GM12864 (cell line): ENCODE results near the gene FBXO41.

Source experiments
- DNase-seq: peaks from one replicate; pipeline ENCODE4 v3.0.0-alpha.2; 2011; ENCODE audit warnings: low read depth
- H3K4me3 ChIP-seq: 2 replicates; pipeline ENCODE4 v1.5.1; 2011; ENCODE audit warnings: mild to moderate bottlenecking, low read depth, low read length, control low read depth
- TF ChIP-seq, protein P1 (sequence below): IDR thresholded peaks from 2 replicates; pipeline ENCODE4 v1.5.1; 2011; ENCODE audit warnings: low read depth, mild to moderate bottlenecking, moderate library complexity, low read length, control low read depth, inconsistent platforms; ENCODE audit errors: missing control alignments

FBXO41 gene

DNA sequence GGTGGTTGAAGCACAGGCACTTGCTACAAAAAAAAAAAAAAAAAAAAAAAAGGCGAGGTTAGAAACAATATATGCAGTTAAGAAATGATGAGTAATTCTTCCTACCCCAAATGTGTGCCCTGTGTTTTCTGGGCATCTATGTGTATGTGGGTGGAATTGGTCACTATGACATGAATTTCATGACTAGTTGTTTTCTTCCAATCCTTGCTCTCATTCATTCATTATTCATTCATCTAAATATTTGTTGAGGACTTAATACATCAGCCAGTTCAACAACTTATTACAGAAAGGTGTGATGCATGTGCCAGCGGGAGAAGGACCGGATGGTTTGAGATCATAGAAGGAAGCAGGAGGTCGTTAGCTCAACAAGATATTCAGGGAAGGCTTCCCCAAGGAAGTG is 17.4 kb upstream of the FBXO41 start:
- H3K4me3 ChIP-seq: no peak overlapping the region
- TF ChIP-seq, protein P1, sequence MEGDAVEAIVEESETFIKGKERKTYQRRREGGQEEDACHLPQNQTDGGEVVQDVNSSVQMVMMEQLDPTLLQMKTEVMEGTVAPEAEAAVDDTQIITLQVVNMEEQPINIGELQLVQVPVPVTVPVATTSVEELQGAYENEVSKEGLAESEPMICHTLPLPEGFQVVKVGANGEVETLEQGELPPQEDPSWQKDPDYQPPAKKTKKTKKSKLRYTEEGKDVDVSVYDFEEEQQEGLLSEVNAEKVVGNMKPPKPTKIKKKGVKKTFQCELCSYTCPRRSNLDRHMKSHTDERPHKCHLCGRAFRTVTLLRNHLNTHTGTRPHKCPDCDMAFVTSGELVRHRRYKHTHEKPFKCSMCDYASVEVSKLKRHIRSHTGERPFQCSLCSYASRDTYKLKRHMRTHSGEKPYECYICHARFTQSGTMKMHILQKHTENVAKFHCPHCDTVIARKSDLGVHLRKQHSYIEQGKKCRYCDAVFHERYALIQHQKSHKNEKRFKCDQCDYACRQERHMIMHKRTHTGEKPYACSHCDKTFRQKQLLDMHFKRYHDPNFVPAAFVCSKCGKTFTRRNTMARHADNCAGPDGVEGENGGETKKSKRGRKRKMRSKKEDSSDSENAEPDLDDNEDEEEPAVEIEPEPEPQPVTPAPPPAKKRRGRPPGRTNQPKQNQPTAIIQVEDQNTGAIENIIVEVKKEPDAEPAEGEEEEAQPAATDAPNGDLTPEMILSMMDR: no peak
- no peak for DNase-seq

DNA sequence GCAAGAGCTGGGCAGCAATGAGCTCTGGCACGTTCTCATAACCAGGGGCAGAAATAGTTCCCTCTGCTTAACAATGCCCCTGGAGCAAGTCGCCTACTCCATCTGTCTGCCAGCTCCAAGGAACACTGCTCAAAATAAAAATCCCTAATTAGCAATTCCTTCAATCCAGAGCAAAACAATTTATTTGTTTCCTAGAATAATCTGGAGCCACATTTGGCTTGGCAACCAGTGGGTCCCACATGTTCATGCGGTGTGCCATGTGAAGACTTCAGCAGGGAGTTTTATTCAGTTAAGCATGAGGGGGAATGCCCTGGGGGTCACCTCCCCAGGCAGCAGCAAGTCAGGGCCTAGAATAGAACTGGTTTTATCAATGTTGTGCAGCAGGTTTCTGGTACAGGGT is 16.6 kb upstream of the FBXO41 start:
- TF ChIP-seq, protein P1: no peak
- no peak for DNase-seq

DNA sequence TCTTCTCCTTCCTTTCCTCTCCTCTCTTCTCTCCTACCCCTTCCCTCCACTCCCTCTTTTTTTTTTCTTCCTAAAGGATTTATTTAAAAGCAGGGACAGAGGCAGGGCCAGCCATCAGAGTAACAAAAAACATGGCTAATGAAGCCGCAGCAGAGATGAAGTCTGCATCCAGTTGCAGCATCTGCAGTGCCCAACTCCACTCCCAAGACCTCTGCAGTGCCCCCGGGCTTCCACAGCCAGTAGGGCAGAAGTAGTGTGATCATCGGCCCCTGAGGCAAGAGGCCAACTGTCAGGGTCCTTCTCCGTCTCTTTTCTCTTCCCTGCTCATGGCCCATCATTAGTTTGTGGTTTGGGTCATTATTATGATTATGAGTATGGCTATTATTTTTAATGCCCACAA is 13.3 kb upstream of the FBXO41 start:
- TF ChIP-seq, protein P1: no peak
- H3K4me3 ChIP-seq: no peak overlapping the region
- DNase-seq: no peak

More for the DNA sequence above, 16.6 kb upstream of the FBXO41 start:
- H3K4me3 ChIP-seq: no peak overlapping the region

DNA sequence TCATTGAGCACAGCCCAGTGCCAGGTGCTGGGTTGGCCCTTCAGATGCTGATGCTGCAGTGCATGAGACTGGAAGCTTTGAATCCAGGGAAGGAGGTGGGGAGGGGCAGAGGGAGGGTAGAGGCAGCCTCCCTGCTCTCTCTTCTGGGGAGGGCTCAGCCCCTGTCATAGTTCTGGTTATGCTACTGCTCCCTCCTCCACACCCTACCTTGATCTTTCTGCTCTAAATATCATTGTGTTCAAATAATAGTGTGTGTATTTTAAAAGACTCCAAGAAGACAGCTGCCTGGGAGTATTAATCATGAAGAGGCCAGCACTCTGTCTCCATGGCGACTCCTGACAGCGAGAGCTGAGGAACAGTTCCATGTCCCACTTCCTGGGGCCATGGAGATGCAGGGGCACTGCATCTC is 12.9 kb upstream of the FBXO41 start:
- H3K4me3 ChIP-seq: no peak overlapping the region
- DNase-seq: no peak
- TF ChIP-seq, protein P1: no peak

DNA sequence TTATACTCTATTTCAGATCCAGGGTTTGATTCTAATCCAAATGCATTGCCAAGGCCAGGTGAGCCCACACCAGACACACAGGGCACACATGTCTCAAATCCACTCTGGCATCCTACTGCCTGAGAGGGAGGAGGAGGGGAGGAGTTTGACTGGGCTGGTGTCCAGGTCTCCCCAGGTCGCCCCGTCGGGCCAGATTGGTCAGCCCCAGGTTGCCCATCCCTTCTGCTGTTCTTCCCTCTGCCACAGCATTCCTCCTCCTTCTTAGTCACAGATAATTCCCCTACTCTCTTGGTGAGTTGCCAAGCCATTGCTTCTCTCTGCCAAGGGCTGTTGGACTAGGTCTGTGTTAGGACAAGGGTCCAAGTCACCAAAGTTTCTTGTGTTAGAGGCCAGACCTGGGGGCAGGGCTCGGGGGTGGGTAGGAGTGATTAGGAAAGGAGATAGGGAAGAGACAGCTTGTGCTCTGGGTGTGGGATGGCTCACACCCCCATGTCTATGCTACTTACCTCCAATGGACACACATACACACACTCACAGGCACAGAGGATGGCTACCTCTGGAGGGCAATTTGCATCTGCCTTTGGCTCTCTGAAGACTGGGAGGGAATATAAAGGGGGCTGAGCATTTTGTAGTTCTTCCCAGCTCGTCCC is 11.6 kb upstream of the FBXO41 start:
- no peak for DNase-seq
- H3K4me3 ChIP-seq: no peak overlapping the region
- TF ChIP-seq, protein P1: no peak

DNA sequence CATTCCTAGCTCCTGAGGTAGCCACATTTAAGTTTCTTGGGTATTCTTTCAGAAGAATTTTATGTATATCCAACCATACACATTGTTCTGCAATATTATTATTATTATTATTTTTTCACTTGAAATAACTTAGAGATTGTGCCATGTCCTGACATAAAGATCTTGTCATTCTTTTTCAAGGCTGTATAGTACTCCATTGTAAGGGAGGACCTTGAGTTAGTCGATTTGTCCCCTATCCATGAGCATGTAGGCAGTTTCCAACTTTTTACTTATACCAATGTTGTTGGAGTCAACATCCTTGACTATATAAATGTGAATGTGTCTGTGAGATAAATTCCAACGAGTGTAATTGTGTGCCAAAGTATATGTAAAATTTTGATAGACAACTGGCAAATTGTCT is 10.0 kb upstream of the FBXO41 start:
- no peak for DNase-seq
- TF ChIP-seq, protein P1: no peak
- H3K4me3 ChIP-seq: no peak overlapping the region

DNA sequence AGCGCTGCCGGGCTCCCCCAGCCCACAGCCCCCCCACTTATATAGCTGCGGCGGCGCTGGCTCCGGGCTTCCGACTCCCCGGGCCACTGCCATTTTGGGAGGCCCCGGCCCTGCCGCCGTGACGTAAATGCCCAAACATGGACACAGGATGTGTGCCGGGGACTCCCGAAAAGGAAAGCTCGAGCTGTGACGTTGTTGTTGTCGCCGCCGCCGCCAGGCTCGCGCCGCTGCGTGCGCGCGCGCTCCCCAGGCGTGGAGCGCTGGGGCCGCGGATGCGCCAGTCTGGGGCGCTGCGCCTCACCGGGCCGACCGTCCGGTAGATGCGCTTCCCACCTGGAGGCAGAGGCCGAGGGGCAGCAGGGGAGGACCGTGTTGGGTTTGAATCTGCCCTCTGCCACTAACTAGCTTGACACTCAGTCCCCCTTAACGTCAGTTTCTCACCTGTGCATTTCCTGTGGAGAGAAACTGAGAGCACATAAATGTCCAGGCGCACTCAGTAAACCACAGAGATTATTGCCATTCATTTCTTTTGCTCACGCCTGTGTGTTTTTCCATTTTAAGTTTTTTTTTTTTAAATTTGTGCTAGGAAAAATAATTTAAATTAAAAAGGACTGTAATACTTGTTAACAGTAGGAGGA is 9.4 kb upstream of the FBXO41 start, which contains the start of gene EGR4:
TSS of gene EGR4 (minus strand) at position 15 of the 638 bp plus-strand sequence. CDS start 231 bp downstream, outside the sequence.
- TF ChIP-seq, protein P1: peak; percentile 19
- DNase-seq: peak; percentile 57

More for the DNA sequence above, 9.4 kb upstream of the FBXO41 start, which contains the start of gene EGR4:
- peak within 1 kb of the TSS; percentile 65 for H3K4me3 ChIP-seq
